Activated T-cell treated with anti-CD3 and anti-CD28 coated beads, Interleukin-2, amount 50 U/mL, for 4 hours (primary cell): ENCODE results near the gene ZCCHC17. TPM values are rescaled to one million over a fixed set of nuclear protein-coding genes. Genes with fewer than 3 reads are reported as not detected.
"Not testable (repeated sequence)": the region's sequence is repeated elsewhere in the genome, so short reads cannot be mapped to it uniquely, and the experiment has no call there.

Experiments used
- ATAC-seq, 2 donors: fragments of 200-7000 bp; cut with Tn5 transposase; one replicate each; pipeline ENCODE4 v1.10.0; 2021
- DNase-seq: peaks from one replicate; pipeline ENCODE4 v3.0.0-alpha.2; 2020
- H3K27me3 Mint-ChIP-seq: one replicate; pipeline ENCODE4 v1.8.0; 2021; ENCODE audit warnings: low read depth, mixed read lengths
- H3K36me3 Mint-ChIP-seq: one replicate; pipeline ENCODE4 v1.8.0; 2022; ENCODE audit warnings: mixed read lengths; ENCODE audit not compliant: insufficient read depth
- H3K4me1 Mint-ChIP-seq: one replicate; pipeline ENCODE4 v1.8.0; 2021; ENCODE audit warnings: low read depth, mixed read lengths
- H3K4me3 Mint-ChIP-seq: one replicate; pipeline ENCODE4 v1.8.0; 2021; ENCODE audit warnings: mild to moderate bottlenecking, moderate library complexity, mixed read lengths
- H3K9me3 Mint-ChIP-seq: one replicate; pipeline ENCODE4 v1.8.0; 2021; ENCODE audit warnings: mixed read lengths
- total RNA-seq, 3 donors: library from RNA; stranded (reverse); gene quantifications; one replicate each; pipeline ENCODE4 v1.2.1, GENCODE V29; 2021

Gene ZCCHC17
- 10 to 100 TPM; 22.8 to 27.9 (median 25.6) TPM for total RNA-seq

GRCh38 chr1:31296486-31297276 lies at the start of gene ZCCHC17, which contains the start of gene SNRNP40:
Gene ZCCHC17, plus strand, starts transcription at chr1:31297032. Its CDS starts 13,067 bp downstream, at chr1:31310099.
Gene SNRNP40, minus strand, starts transcription at chr1:31296788. Its CDS starts 37 bp downstream, at chr1:31296751.
- H3K27me3 Mint-ChIP-seq, result no peaks in the 10 kb centered on the region
- no peaks in the 10 kb centered on the region for H3K9me3 Mint-ChIP-seq
- DNase-seq (peak; percentile 89), ATAC-seq (peak; percentile 94 to 95)
- peaks cover 36% of the 10 kb centered on the region for H3K4me1 Mint-ChIP-seq
- peaks cover 36% of the 10 kb centered on the region for H3K36me3 Mint-ChIP-seq
- no peak within 1 kb of the TSS for H3K4me3 Mint-ChIP-seq

DNA sequence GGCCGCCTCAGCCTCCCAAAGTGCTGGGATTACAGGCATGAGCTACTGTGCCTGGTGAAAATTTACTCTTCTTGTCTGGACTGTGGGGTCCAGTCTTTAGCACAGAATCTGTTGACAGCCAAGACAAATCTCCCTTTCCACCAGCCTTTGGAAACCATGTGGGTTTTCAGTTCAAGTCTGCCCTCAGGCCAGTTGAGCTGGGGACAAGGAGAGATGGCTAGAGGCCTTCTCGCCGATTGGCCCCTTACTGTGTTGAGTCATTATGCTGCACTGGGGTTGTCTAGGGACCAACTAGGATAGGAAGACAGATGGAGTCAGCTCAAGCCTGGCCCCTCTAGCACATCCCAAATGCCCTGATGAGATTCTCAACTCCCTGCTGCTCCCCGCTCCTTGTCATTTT lies 48.6 kb upstream of the ZCCHC17 start:
- Mint-ChIP-seq H3K4me3 (no peak overlapping the region), H3K36me3 (no peaks in the 10 kb centered on the region)

DNA sequence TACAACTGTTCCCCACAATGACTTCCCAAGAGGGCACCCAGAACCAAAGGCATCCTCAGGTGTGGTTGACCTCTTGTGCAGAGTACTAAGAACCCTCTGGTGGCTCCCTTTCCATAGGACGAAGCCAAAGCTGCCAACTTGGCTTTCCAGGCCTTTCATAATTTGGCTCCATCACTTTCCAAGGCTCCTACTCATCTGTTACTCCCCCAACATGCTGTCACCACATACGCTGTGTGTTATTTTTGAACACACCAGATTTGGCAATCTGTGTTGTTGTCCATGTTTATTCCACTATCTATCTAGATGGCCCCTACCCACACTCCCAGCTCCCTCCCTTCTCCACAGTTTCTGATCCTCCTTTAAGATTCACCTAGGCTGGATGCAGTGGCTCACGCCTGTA lies 47.0 kb upstream of the ZCCHC17 start:
- H3K4me3 Mint-ChIP-seq, result no peak overlapping the region
- ATAC-seq, result no peak
- DNase-seq, result no peak
- no peaks in the 10 kb centered on the region for H3K27me3 Mint-ChIP-seq
- no peaks in the 10 kb centered on the region for H3K9me3 Mint-ChIP-seq
- H3K4me1 Mint-ChIP-seq, result no peaks in the 10 kb centered on the region
- H3K36me3 Mint-ChIP-seq, result no peaks in the 10 kb centered on the region

More for the DNA sequence above, 48.6 kb upstream of the ZCCHC17 start:
- no peak for ATAC-seq
- Mint-ChIP-seq H3K4me1 (no peaks in the 10 kb centered on the region), H3K27me3 (no peaks in the 10 kb centered on the region), H3K9me3 (no peaks in the 10 kb centered on the region)
- no peak for DNase-seq

DNA sequence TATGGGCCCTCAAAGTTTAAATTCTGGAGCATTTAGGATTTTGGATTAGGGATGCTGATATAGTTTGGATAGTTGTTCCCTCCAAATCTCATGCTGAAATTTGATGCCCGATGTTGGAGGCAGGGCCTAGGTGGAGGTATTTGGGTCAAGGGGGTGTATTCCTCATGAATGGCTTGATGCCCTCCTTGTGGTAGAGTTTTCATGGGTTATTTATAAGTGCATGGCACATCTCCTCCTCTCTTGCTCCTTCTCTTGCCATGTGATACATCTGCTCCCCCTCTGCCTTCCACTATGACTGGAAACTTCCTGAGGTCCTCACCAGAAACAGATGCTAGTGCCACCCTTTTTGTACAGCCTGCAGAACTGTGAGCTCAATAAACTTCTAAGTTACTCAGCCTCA lies 39.6 kb upstream of the ZCCHC17 start:
- H3K4me1 Mint-ChIP-seq, result no peaks in the 10 kb centered on the region
- no peak for DNase-seq
- H3K27me3 Mint-ChIP-seq, result no peaks in the 10 kb centered on the region
- no peaks in the 10 kb centered on the region for H3K9me3 Mint-ChIP-seq
- ATAC-seq, result no peak
- no peak overlapping the region for H3K4me3 Mint-ChIP-seq
- H3K36me3 Mint-ChIP-seq, result peaks cover 24% of the 10 kb centered on the region

DNA sequence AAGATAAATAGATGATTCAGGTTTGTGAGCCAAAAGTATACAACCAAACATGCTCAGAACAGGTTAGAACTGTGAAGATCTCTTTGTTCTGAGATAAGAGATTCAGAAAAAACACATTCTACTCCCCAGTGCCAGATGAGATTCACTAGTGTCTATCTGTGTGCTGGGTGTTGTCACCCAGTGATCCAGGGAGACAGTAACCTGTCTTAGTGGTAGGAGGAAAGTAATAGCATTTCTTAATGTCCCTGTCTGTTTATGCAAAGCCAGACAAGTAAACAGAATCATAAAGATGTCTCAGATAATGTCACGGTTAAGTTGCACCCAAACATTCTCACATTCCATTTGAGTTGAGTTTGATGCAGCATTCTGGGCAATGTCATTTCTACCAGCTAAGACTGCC lies 38.3 kb upstream of the ZCCHC17 start:
- DNase-seq (no peak), ATAC-seq (no peak)
- Mint-ChIP-seq H3K4me3 (no peak overlapping the region), H3K27me3 (no peaks in the 10 kb centered on the region), H3K9me3 (no peaks in the 10 kb centered on the region), H3K36me3 (peaks cover 24% of the 10 kb centered on the region), H3K4me1 (no peaks in the 10 kb centered on the region)

DNA sequence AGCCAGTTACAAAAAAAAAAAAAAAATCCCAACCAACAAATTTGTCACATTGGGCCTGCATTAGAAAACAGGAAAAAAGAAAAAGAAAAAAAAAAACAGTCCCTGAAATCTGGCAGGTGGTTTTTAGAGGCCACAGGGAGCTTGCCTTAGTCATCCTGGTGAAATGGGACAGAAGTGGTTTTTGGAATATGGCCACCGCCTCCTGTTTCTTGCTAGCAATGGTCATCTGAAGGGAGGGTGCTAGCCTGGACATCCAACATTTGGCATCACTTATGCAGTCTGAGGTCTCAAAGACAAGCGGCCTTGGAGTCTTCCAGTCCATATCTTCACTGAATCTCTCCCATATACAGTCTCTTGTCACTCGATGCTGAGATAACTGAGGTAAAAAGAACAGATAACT lies 37.1 kb upstream of the ZCCHC17 start:
- no peaks in the 10 kb centered on the region for H3K27me3 Mint-ChIP-seq
- H3K4me1 Mint-ChIP-seq, result no peaks in the 10 kb centered on the region
- ATAC-seq, result no peak
- peaks cover 30% of the 10 kb centered on the region for H3K36me3 Mint-ChIP-seq
- H3K9me3 Mint-ChIP-seq, result no peaks in the 10 kb centered on the region
- DNase-seq, result no peak
- H3K4me3 Mint-ChIP-seq, result no peak overlapping the region

DNA sequence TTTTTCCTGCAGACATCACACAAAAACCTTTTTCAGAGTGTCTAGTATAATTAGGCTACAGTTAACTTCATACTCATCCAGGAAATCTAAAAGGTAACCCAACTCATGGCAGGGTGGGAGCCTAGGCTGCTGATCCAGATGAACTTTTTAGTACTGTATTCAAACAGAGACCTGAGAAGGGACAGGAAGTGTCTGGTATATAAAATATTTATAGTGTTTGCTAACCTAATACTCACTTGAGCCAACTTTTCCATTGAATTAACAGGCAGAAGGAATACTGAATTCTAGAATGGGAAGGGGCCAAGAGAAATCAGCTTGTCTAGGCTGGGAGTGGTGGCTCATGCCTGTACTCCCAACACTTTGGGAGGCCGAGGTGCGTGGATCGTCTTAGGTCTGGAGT lies 34.9 kb upstream of the ZCCHC17 start:
- no peaks in the 10 kb centered on the region for H3K4me1 Mint-ChIP-seq
- peaks cover 43% of the 10 kb centered on the region for H3K36me3 Mint-ChIP-seq
- DNase-seq, result no peak
- H3K9me3 Mint-ChIP-seq, result no peaks in the 10 kb centered on the region
- H3K4me3 Mint-ChIP-seq, result no peak overlapping the region
- no peak for ATAC-seq
- H3K27me3 Mint-ChIP-seq, result no peaks in the 10 kb centered on the region

GRCh38 chr1:31262393-31262792 lies 34.4 kb upstream of the ZCCHC17 start:
- DNase-seq, ATAC-seq, H3K9me3 Mint-ChIP-seq, H3K27me3 Mint-ChIP-seq, H3K4me3 Mint-ChIP-seq, H3K4me1 Mint-ChIP-seq: not testable (repeated sequence)
- H3K36me3 Mint-ChIP-seq, result peaks cover 47% of the 10 kb centered on the region

GRCh38 chr1:31263408-31263807 lies 33.4 kb upstream of the ZCCHC17 start:
- Mint-ChIP-seq H3K4me1 (no peaks in the 10 kb centered on the region), H3K27me3 (no peaks in the 10 kb centered on the region), H3K36me3 (peaks cover 41% of the 10 kb centered on the region), H3K4me3 (no peak overlapping the region), H3K9me3 (no peaks in the 10 kb centered on the region)
- DNase-seq, result no peak
- ATAC-seq, result no peak

DNA sequence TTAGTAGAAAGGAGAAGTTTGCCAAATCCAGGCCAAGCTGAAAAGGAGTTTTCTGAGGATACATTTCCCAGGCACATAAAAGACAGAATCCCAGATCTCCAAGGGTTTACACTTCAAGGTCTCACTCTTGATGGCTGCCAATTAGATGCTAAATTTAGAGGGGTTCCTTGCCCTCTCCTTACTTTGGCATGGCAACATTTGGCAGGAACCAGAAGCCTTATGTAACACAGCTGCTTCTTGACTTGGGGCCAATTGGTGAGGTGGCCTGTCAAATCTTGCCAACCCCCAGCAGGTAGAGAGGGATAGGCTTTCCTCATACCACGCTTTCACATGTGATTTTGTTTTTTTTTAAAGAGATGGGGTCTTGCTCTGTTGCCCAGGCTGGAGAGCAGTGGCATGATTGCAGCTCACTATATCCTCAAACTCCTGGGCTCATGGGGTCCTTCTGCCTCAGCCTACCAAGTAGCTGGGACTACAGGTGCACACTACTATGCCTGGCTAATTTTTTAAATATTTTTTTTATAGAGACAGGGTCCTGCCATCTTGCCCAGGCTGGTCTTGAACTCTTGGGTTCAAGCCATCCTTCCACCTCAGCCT lies 31.9 kb upstream of the ZCCHC17 start:
- DNase-seq (no peak), ATAC-seq (no peak)
- Mint-ChIP-seq H3K27me3 (no peaks in the 10 kb centered on the region), H3K4me1 (no peaks in the 10 kb centered on the region), H3K36me3 (peaks cover 40% of the 10 kb centered on the region), H3K4me3 (no peak overlapping the region), H3K9me3 (no peaks in the 10 kb centered on the region)

DNA sequence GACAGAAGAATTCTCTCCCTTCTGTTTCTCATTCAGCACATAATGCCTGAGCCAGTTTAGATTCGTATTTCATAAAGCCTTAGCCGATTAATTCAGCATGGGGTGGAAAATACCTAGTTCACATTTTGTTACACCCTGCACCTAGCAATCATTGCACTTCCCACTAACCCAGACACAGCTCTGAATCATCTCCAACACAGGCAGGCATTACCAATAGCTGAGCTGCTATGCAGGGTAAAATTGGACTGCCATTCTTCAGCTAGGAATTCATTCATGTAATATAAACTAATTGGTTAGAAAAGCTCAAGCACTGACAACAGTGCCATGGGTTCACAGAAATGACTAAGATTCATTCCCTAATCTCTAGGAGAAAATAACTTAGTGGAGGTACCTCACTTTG lies 30.3 kb upstream of the ZCCHC17 start:
- no peaks in the 10 kb centered on the region for H3K9me3 Mint-ChIP-seq
- H3K36me3 Mint-ChIP-seq, result peaks cover 42% of the 10 kb centered on the region
- H3K4me1 Mint-ChIP-seq, result no peaks in the 10 kb centered on the region
- H3K27me3 Mint-ChIP-seq, result no peaks in the 10 kb centered on the region
- ATAC-seq (no peak), DNase-seq (no peak)
- H3K4me3 Mint-ChIP-seq, result no peak overlapping the region

DNA sequence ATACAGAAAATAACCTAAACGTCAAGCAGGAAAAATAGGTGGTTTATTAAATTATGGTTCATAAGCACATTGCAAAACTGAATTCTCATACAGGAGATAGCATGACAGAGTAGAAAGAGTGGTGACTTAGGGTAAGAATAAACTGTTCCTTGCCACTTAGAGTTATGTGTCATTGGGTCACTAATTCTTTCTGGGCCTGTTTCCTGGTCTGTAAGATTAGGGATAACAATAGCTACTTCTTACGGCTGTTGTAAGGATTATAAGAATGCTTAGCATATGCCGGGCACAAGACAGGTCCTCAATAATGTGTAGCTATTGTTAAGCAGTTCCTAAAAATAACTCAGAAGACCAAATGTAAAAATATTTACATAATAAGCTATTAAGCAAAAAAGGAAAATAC lies 24.5 kb upstream of the ZCCHC17 start:
- peaks cover 35% of the 10 kb centered on the region for H3K36me3 Mint-ChIP-seq
- peaks cover 1% of the 10 kb centered on the region for H3K4me1 Mint-ChIP-seq
- H3K9me3 Mint-ChIP-seq, result no peaks in the 10 kb centered on the region
- H3K27me3 Mint-ChIP-seq, result no peaks in the 10 kb centered on the region
- H3K4me3 Mint-ChIP-seq, result no peak overlapping the region
- no peak for DNase-seq
- no peak for ATAC-seq

DNA sequence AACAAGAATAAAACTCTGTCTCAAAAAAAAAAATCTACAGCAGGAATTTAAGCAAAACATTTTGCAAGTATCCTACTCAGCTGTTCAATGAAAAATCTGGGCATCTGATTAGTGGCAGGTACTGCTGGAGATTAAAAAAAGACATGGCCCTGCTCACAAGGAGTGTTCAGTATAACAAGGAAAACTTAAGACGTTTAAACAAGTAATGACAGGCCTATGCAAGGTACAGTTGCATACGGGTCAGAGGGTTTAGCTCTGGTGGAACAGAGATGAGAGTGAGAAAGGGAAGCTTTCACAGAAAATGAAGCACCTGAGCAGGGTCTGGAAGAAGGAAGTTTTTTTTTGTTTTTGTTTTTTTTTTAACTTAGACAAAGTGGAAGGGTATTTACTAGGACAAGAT lies 23.2 kb upstream of the ZCCHC17 start:
- DNase-seq, result no peak
- no peak overlapping the region for H3K4me3 Mint-ChIP-seq
- H3K9me3 Mint-ChIP-seq, result no peaks in the 10 kb centered on the region
- H3K36me3 Mint-ChIP-seq, result peaks cover 40% of the 10 kb centered on the region
- H3K27me3 Mint-ChIP-seq, result no peaks in the 10 kb centered on the region
- H3K4me1 Mint-ChIP-seq, result peaks cover 1% of the 10 kb centered on the region
- no peak for ATAC-seq

GRCh38 chr1:31282426-31282825 lies 14.4 kb upstream of the ZCCHC17 start:
- ATAC-seq, H3K4me1 Mint-ChIP-seq, H3K4me3 Mint-ChIP-seq, DNase-seq, H3K9me3 Mint-ChIP-seq, H3K27me3 Mint-ChIP-seq: not testable (repeated sequence)
- H3K36me3 Mint-ChIP-seq, result peaks cover 47% of the 10 kb centered on the region

GRCh38 chr1:31287791-31288190 lies 9.0 kb upstream of the ZCCHC17 start:
- not testable (repeated sequence) for H3K9me3 Mint-ChIP-seq, ATAC-seq
- H3K36me3 Mint-ChIP-seq, result peaks cover 46% of the 10 kb centered on the region

More at GRCh38 chr1:31287791-31288190, 9.0 kb upstream of the ZCCHC17 start:
- not testable (repeated sequence) for H3K27me3 Mint-ChIP-seq, DNase-seq, H3K4me1 Mint-ChIP-seq, H3K4me3 Mint-ChIP-seq
